ENCODE measurements around the gene RNF144B. TPM values are rescaled to one million over a fixed set of nuclear protein-coding genes. Genes with fewer than 3 reads are reported as not detected.
A peak's percentile ranks its signal among the peaks of the same experiment; 100 is the strongest.

The RNF144B gene
- polyA plus RNA-seq, 3 donors: 25.6 to 31.0 (median 27.9) TPM

DNA sequence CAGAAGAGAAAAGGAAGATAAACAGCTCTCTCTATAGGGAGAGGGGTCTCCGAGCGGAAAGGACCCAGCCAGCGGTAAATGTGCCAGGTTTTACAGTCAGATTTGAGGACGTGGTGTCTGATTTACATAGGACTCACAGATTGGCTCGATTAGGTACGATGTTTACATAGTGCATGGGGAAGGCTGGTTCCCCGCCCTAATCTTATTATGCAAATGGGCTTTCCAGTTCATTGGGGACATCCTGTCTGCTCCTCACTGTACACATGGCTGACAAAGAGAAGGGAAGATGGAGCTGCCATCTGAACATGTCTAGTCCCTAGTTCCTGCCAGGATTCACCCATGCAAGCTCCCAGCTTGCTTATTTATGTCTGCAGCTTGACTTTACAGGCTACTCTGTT lies 119.9 kb downstream of the RNF144B start:
- H3K9me3 Mint-ChIP-seq: peaks cover 0 to 5% (median 0%) of the 10 kb centered on the region in 7 donors
- intact Hi-C loops (cut with micrococcal nuclease): loop anchor here (10.0 kb wide), 2 partner anchors 72 to 112 kb away; no protein-coding TSS in a partner anchor
- no peaks in the 10 kb centered on the region for H4K20me1 ChIP-seq (ENCODE audit: insufficient read depth, low read length)
- H3K27ac Mint-ChIP-seq: peak overlapping the region in 1 of 7 donors; percentile 51
- H3K4me1 Mint-ChIP-seq: peaks cover 24% of the 10 kb centered on the region
- DNase-seq: no peak
- H3K4me3 ChIP-seq (replicated peaks in 1 of 3; ENCODE audit: low read depth in 2 of 3, low read length in 3 of 3): no peak overlapping the region
- H3K36me3 Mint-ChIP-seq: no peaks in the 10 kb centered on the region
- no peak overlapping the region for H3K27ac ChIP-seq (ENCODE audit: low read depth in 1 of 2, low read length in 2 of 2)
- no peak overlapping the region for H2AFZ ChIP-seq (ENCODE audit: insufficient read depth, low read depth, low read length, poor library complexity, severe bottlenecking)
- 93% methylated on average over 5 of the region's 7 CpGs for WGBS (ENCODE audit: insufficient coverage)
- H3K4me2 ChIP-seq (replicated peaks; ENCODE audit: extremely low read depth, low read length, poor library complexity, severe bottlenecking): no peak overlapping the region
- no peaks in the 10 kb centered on the region for H3K27me3 ChIP-seq (ENCODE audit: control insufficient read depth in 2 of 2, insufficient read depth in 2 of 2, low read length in 2 of 2)
- no peak overlapping the region for H3K9ac ChIP-seq (ENCODE audit: insufficient read depth, low read length, poor library complexity, severe bottlenecking)
- H3K36me3 ChIP-seq (replicated peaks in 1 of 2; ENCODE audit: control insufficient read depth in 1 of 2, insufficient read depth in 2 of 2, low read length in 2 of 2): no peaks in the 10 kb centered on the region
- peaks cover 0 to 2% (median 0%) of the 10 kb centered on the region in 3 donors for H3K27me3 Mint-ChIP-seq (ENCODE audit: low read depth in 3 of 3)
- peaks cover 23 to 25% of the 10 kb centered on the region in 2 donors for H3K4me1 ChIP-seq (ENCODE audit: control insufficient read depth in 1 of 2, insufficient read depth in 2 of 2, low read length in 2 of 2)
- H3K9me3 ChIP-seq (replicated peaks in 1 of 2; ENCODE audit: control insufficient read depth in 1 of 2, insufficient read depth in 1 of 2, low read length in 2 of 2): peaks cover 0 to 4% of the 10 kb centered on the region in 2 donors
- no peak overlapping the region for H3K4me3 Mint-ChIP-seq
- TF ChIP-seq, protein P1, sequence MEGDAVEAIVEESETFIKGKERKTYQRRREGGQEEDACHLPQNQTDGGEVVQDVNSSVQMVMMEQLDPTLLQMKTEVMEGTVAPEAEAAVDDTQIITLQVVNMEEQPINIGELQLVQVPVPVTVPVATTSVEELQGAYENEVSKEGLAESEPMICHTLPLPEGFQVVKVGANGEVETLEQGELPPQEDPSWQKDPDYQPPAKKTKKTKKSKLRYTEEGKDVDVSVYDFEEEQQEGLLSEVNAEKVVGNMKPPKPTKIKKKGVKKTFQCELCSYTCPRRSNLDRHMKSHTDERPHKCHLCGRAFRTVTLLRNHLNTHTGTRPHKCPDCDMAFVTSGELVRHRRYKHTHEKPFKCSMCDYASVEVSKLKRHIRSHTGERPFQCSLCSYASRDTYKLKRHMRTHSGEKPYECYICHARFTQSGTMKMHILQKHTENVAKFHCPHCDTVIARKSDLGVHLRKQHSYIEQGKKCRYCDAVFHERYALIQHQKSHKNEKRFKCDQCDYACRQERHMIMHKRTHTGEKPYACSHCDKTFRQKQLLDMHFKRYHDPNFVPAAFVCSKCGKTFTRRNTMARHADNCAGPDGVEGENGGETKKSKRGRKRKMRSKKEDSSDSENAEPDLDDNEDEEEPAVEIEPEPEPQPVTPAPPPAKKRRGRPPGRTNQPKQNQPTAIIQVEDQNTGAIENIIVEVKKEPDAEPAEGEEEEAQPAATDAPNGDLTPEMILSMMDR (IDR thresholded peaks at IDR 0.05): no peak
- H3K79me2 ChIP-seq (ENCODE audit: insufficient read depth, low read length): no peaks in the 10 kb centered on the region

DNA sequence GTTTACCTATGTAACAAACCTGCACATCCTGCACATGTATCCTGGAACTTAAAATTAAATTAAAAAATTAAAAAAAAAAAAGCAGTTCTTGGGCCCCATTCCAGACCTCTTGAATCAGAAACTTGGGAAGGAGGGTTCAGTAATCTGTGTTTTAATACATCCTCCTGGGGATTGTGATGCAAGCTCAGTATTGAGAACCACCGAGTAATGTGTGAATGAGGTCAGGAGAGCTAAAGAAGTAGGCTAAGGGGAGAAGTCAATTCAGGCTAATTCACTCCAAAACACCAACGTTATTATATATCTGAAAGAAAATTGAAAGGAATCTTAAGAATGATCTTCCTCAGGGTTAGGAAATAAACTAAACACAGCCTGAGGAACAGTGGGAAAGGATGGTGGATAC lies 120.4 kb downstream of the RNF144B start:
- TF ChIP-seq, protein P1 (IDR thresholded peaks at IDR 0.05): no peak
- H3K79me2 ChIP-seq (ENCODE audit: insufficient read depth, low read length): no peaks in the 10 kb centered on the region
- H3K9ac ChIP-seq (ENCODE audit: insufficient read depth, low read length, poor library complexity, severe bottlenecking): no peak overlapping the region
- peaks cover 0 to 4% of the 10 kb centered on the region in 2 donors for H3K9me3 ChIP-seq (replicated peaks in 1 of 2; ENCODE audit: control insufficient read depth in 1 of 2, insufficient read depth in 1 of 2, low read length in 2 of 2)
- no peak for DNase-seq
- no peaks in the 10 kb centered on the region for H3K36me3 Mint-ChIP-seq
- no peak overlapping the region for H3K27ac ChIP-seq (ENCODE audit: low read depth in 1 of 2, low read length in 2 of 2)
- no peak overlapping the region for H3K4me3 ChIP-seq (replicated peaks in 1 of 3; ENCODE audit: low read depth in 2 of 3, low read length in 3 of 3)
- no peak overlapping the region for H3K4me3 Mint-ChIP-seq
- H3K36me3 ChIP-seq (replicated peaks in 1 of 2; ENCODE audit: control insufficient read depth in 1 of 2, insufficient read depth in 2 of 2, low read length in 2 of 2): no peaks in the 10 kb centered on the region
- no CpG with 5 or more reads among the region's 2 CpGs for WGBS (ENCODE audit: insufficient coverage)
- H3K27me3 ChIP-seq (ENCODE audit: control insufficient read depth in 2 of 2, insufficient read depth in 2 of 2, low read length in 2 of 2): no peaks in the 10 kb centered on the region
- no peak overlapping the region for H2AFZ ChIP-seq (ENCODE audit: insufficient read depth, low read depth, low read length, poor library complexity, severe bottlenecking)
- H4K20me1 ChIP-seq (ENCODE audit: insufficient read depth, low read length): no peaks in the 10 kb centered on the region
- H3K9me3 Mint-ChIP-seq: peaks cover 0 to 5% (median 0%) of the 10 kb centered on the region in 7 donors
- intact Hi-C loops (cut with micrococcal nuclease): loop anchor here (10.0 kb wide), 2 partner anchors 73 to 113 kb away; no protein-coding TSS in a partner anchor
- no peak overlapping the region for H3K4me2 ChIP-seq (replicated peaks; ENCODE audit: extremely low read depth, low read length, poor library complexity, severe bottlenecking)
- peaks cover 18 to 20% of the 10 kb centered on the region in 2 donors for H3K4me1 ChIP-seq (ENCODE audit: control insufficient read depth in 1 of 2, insufficient read depth in 2 of 2, low read length in 2 of 2)
- H3K4me1 Mint-ChIP-seq: peaks cover 19% of the 10 kb centered on the region
- H3K27me3 Mint-ChIP-seq (ENCODE audit: low read depth in 3 of 3): peaks cover 0 to 3% (median 2%) of the 10 kb centered on the region in 3 donors
- no peak overlapping the region for H3K27ac Mint-ChIP-seq
